ENCODE data around the gene IL13RA1.
"Not testable (repeated sequence)": the region's sequence is repeated elsewhere in the genome, so short reads cannot be mapped to it uniquely, and the experiment has no call there.

The IL13RA1 gene

GRCh38 chrX:118724775-118725174 lies 2.6 kb upstream of the IL13RA1 start:
- no peak for TF ChIP-seq CTCF (IDR thresholded peaks at IDR 0.05; ENCODE audit: insufficient read depth, low read length, poor library complexity, severe bottlenecking)
- no peak for DNase-seq (ENCODE audit: extremely low read depth, insufficient read length)
- Histone ChIP-seq H3K4me3 (replicated peaks; ENCODE audit: low read depth, low read length) (no peak overlapping the region), H3K27me3 (replicated peaks; ENCODE audit: control insufficient read depth, insufficient read depth, low read length) (no peaks in the 10 kb centered on the region), H3K36me3 (ENCODE audit: control insufficient read depth, insufficient read depth, low read length) (no peaks in the 10 kb centered on the region)

- Histone ChIP-seq H3K36me3 (ENCODE audit: control insufficient read depth, insufficient read depth, low read length) (no peaks in the 10 kb centered on the region), H3K27me3 (replicated peaks; ENCODE audit: control insufficient read depth, insufficient read depth, low read length) (no peaks in the 10 kb centered on the region), H3K4me3 (replicated peaks; ENCODE audit: low read depth, low read length) (no peak overlapping the region)
- no peak for TF ChIP-seq CTCF (IDR thresholded peaks at IDR 0.05; ENCODE audit: insufficient read depth, low read length, poor library complexity, severe bottlenecking)
- DNase-seq (ENCODE audit: extremely low read depth, insufficient read length) = no peak
Measured at GRCh38 chrX:118726396-118726795, 1.0 kb upstream of the IL13RA1 start.

GRCh38 chrX:118727686-118728339 lies 407 bp downstream of the IL13RA1 start:
- Histone ChIP-seq H3K27me3 (replicated peaks; ENCODE audit: control insufficient read depth, insufficient read depth, low read length) (no peaks in the 10 kb centered on the region), H3K36me3 (ENCODE audit: control insufficient read depth, insufficient read depth, low read length) (no peaks in the 10 kb centered on the region), H3K4me3 (replicated peaks; ENCODE audit: low read depth, low read length) (peak overlapping the region; percentile 45)
- no peak for TF ChIP-seq CTCF (IDR thresholded peaks at IDR 0.05; ENCODE audit: insufficient read depth, low read length, poor library complexity, severe bottlenecking)
- DNase-seq (ENCODE audit: extremely low read depth, insufficient read length) = no peak

- no peaks in the 10 kb centered on the region for H3K36me3 ChIP-seq (ENCODE audit: control insufficient read depth, insufficient read depth, low read length)
- H3K27me3 ChIP-seq (replicated peaks; ENCODE audit: control insufficient read depth, insufficient read depth, low read length) = no peaks in the 10 kb centered on the region
- DNase-seq (ENCODE audit: extremely low read depth, insufficient read length) = no peak
- no peak overlapping the region for H3K4me3 ChIP-seq (replicated peaks; ENCODE audit: low read depth, low read length)
- TF ChIP-seq CTCF (IDR thresholded peaks at IDR 0.05; ENCODE audit: insufficient read depth, low read length, poor library complexity, severe bottlenecking) = no peak
Measured at GRCh38 chrX:118729042-118729652, 1.7 kb downstream of the IL13RA1 start.

- Histone ChIP-seq H3K36me3 (ENCODE audit: control insufficient read depth, insufficient read depth, low read length) (no peaks in the 10 kb centered on the region), H3K27me3 (replicated peaks; ENCODE audit: control insufficient read depth, insufficient read depth, low read length) (no peaks in the 10 kb centered on the region), H3K4me3 (replicated peaks; ENCODE audit: low read depth, low read length) (no peak overlapping the region)
- TF ChIP-seq CTCF (IDR thresholded peaks at IDR 0.05; ENCODE audit: insufficient read depth, low read length, poor library complexity, severe bottlenecking) = no peak
- no peak for DNase-seq (ENCODE audit: extremely low read depth, insufficient read length)
Measured at GRCh38 chrX:118730500-118731247, 3.3 kb downstream of the IL13RA1 start.

- not testable (repeated sequence) for H3K27me3 ChIP-seq (replicated peaks; ENCODE audit: control insufficient read depth, insufficient read depth, low read length); H3K36me3 ChIP-seq (ENCODE audit: control insufficient read depth, insufficient read depth, low read length); DNase-seq (ENCODE audit: extremely low read depth, insufficient read length); H3K4me3 ChIP-seq (replicated peaks; ENCODE audit: low read depth, low read length)
Measured at GRCh38 chrX:118732551-118732950, 5.1 kb downstream of the IL13RA1 start.
